HG02759 (cell line): Measurements from ENCODE around the gene LGALS9C.
"Not testable (repeated sequence)": the region's sequence is repeated elsewhere in the genome, so short reads cannot be mapped to it uniquely, and the experiment has no call there.

Experiments used
- ATAC-seq: cut with Tn5 transposase; IDR thresholded peaks from one replicate; pipeline ENCODE4 v1.9.1; 2021; ENCODE audit warnings: mild to moderate bottlenecking, moderate library complexity; ENCODE audit not compliant: unreplicated experiment

The LGALS9C gene

GRCh38 chr17:18528435-18528834 is 51.8 kb downstream of the LGALS9C start:
- ATAC-seq, result not testable (repeated sequence)

- ATAC-seq, result not testable (repeated sequence)
Measured at GRCh38 chr17:18528899-18529500, 52.4 kb downstream of the LGALS9C start.

GRCh38 chr17:18530405-18530804 is 53.8 kb downstream of the LGALS9C start:
- not testable (repeated sequence) for ATAC-seq

- ATAC-seq, result not testable (repeated sequence)
Measured at GRCh38 chr17:18542234-18542633, 65.6 kb downstream of the LGALS9C start.

GRCh38 chr17:18542907-18543306 is 66.3 kb downstream of the LGALS9C start:
- not testable (repeated sequence) for ATAC-seq
